Ovary (tissue), 3 donors: ENCODE data around the gene MYMK.

Experiments
- EP300 ChIP-seq: sonication (generic); formaldehyde crosslinking; IDR thresholded peaks from one replicate; pipeline ENCODE4 v1.6.1; 2017; ENCODE audit warnings: antibody characterized with exemption
- POLR2A ChIP-seq: fragments of 450-650 bp; IDR thresholded peaks from one replicate; pipeline ENCODE4 v1.6.1; 2017; ENCODE audit warnings: antibody characterized with exemption, mild to moderate bottlenecking, moderate library complexity
- TF ChIP-seq, protein P1 (sequence below), 3 donors: fragments of 450-650 bp in 2 of 3; fragments of 200-600 bp in 1 of 3; IDR thresholded peaks; one replicate each; pipeline versions ENCODE4 v1.5.1 to v1.8.0; 2016 to 2022; ENCODE audit warnings: antibody characterized with exemption in 3 of 3, mild to moderate bottlenecking in 1 of 3
- donor health status: DM: no; HTN: no; CAD: no.

DNA sequence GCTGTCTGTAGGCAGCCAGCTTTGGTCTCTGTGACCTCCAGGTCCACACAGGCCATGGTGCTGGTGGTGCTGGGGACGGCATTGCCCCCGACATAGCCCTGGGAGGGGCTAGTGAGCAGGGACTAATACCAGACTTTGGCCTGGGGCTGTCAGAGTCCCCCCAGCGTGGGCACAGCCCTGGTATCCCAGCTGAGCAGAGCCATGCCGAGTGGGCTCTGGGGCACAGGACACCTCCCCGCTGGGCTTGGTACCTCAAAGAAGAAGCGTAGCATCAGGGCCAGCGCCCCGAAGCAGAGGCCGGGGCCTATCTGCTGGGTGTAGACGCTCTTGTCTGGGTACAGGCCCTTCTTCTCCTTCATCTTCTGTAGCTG is 9.5 kb downstream of the MYMK start:
- TF ChIP-seq POLR2A (no peak), EP300 (no peak)
- TF ChIP-seq, protein P1, sequence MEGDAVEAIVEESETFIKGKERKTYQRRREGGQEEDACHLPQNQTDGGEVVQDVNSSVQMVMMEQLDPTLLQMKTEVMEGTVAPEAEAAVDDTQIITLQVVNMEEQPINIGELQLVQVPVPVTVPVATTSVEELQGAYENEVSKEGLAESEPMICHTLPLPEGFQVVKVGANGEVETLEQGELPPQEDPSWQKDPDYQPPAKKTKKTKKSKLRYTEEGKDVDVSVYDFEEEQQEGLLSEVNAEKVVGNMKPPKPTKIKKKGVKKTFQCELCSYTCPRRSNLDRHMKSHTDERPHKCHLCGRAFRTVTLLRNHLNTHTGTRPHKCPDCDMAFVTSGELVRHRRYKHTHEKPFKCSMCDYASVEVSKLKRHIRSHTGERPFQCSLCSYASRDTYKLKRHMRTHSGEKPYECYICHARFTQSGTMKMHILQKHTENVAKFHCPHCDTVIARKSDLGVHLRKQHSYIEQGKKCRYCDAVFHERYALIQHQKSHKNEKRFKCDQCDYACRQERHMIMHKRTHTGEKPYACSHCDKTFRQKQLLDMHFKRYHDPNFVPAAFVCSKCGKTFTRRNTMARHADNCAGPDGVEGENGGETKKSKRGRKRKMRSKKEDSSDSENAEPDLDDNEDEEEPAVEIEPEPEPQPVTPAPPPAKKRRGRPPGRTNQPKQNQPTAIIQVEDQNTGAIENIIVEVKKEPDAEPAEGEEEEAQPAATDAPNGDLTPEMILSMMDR (IDR thresholded peaks at IDR 0.05): no peak
